Lower leg skin (tissue), 4 donors: ENCODE measurements around the gene DNAI4. TPM values are rescaled to one million over a fixed set of nuclear protein-coding genes. Genes with fewer than 3 reads are reported as not detected.
A peak's percentile ranks its signal among the peaks of the same experiment; 100 is the strongest.

Source experiments
- DNase-seq, 2 donors: peaks; one replicate each; pipeline ENCODE4 v3.0.0-alpha.2; 2019; ENCODE audit warnings: low spot score in 2 of 2
- H3K4me3 ChIP-seq: fragments of 200-600 bp; sonication (generic); 2 replicates; pipeline ENCODE4 v1.5.1; 2017; ENCODE audit warnings: mild to moderate bottlenecking, low read depth; ENCODE audit not compliant: poor library complexity, severe bottlenecking
- CTCF ChIP-seq, 3 donors: fragments of 450-650 bp; IDR thresholded peaks; one replicate each; pipeline ENCODE4 v1.5.1; 2016; ENCODE audit warnings: antibody characterized with exemption in 3 of 3, mild to moderate bottlenecking in 3 of 3, moderate library complexity in 2 of 3
- POLR2A ChIP-seq, 2 donors: fragments of 450-650 bp; IDR thresholded peaks; one replicate each; pipeline ENCODE4 v1.6.1; 2016 to 2017; ENCODE audit warnings: antibody characterized with exemption in 2 of 2, mild to moderate bottlenecking in 1 of 2, moderate library complexity in 1 of 2
- WGBS, 2 donors: methylation state at CpG; one replicate each; pipeline ENCODE4 v1.1.5; 2018; 5-methylcytosine and 5-hydroxymethylcytosine counted together
- intact Hi-C: fragments of 100-400 bp; cut with DNase I; formaldehyde crosslinking; loops from one replicate; pipeline ENCODE4 v1.15.0; 2023; ENCODE audit warnings: low total_unique reads
- total RNA-seq, 4 donors: library from RNA; depleted of rRNA; stranded (reverse); fragments of >200 nt; gene quantifications; one replicate each; pipeline ENCODE4 v1.1.0, GENCODE V29; 2016

The DNAI4 gene
- total RNA-seq, 4 donors from 2014 or later, result 1.5 to 3.8 (median 2.5) TPM

- WGBS, 2 donors, result 31 to 34% methylated on average over 4 of the region's 4 CpGs
- TF ChIP-seq CTCF (IDR thresholded peaks at IDR 0.05) (no peak), POLR2A (IDR thresholded peaks at IDR 0.05) (no peak)
- intact Hi-C loops, result no loop called here
- H3K4me3 ChIP-seq, result no peak overlapping the region
- no peak for DNase-seq
These were observed 6.9 kb upstream of the DNAI4 start for GRCh38 chr1:66931590-66931989.

- TF ChIP-seq POLR2A (IDR thresholded peaks at IDR 0.05), result no peak
- no peak for TF ChIP-seq CTCF (IDR thresholded peaks at IDR 0.05)
- WGBS, 2 donors, result 0 to 1% methylated on average over 6 of the region's 6 CpGs
- DNase-seq, result no peak
- H3K4me3 ChIP-seq, result peak overlapping the region; percentile 91
- intact Hi-C loops, result no loop called here
These were observed 6.1 kb upstream of the DNAI4 start for GRCh38 chr1:66930823-66931174.

GRCh38 chr1:66929999-66930822 lies 5.6 kb upstream of the DNAI4 start:
- WGBS, 2 donors, result 1% methylated on average over 46 to 49 of the region's 83 CpGs

GRCh38 chr1:66929691-66929998 lies 5.0 kb upstream of the DNAI4 start:
- 5 to 9% methylated on average over 9 of the region's 9 CpGs for WGBS, 2 donors
- intact Hi-C loops, result no loop called here
- TF ChIP-seq POLR2A (IDR thresholded peaks at IDR 0.05), result no peak
- H3K4me3 ChIP-seq, result peak overlapping the region; percentile 91
- no peak for DNase-seq

More at GRCh38 chr1:66929999-66930822, 5.6 kb upstream of the DNAI4 start:
- TF ChIP-seq CTCF (IDR thresholded peaks at IDR 0.05), result no peak
- peak in 1 of 2 donors; percentile 71 for TF ChIP-seq POLR2A (IDR thresholded peaks at IDR 0.05)
- intact Hi-C loops, result no loop called here
- peak; percentile 94 to 99 for DNase-seq
- H3K4me3 ChIP-seq, result peak overlapping the region; percentile 91

GRCh38 chr1:66929146-66929688 lies 4.6 kb upstream of the DNAI4 start:
- WGBS, 2 donors, result 29 to 33% methylated on average over 3 of the region's 3 CpGs
- DNase-seq, result no peak
- H3K4me3 ChIP-seq, result no peak overlapping the region
- intact Hi-C loops, result no loop called here
- TF ChIP-seq POLR2A (IDR thresholded peaks at IDR 0.05) (no peak), CTCF (IDR thresholded peaks at IDR 0.05) (no peak)

GRCh38 chr1:66927528-66927927 lies 2.9 kb upstream of the DNAI4 start:
- intact Hi-C loops, result no loop called here
- H3K4me3 ChIP-seq, result no peak overlapping the region
- no peak for DNase-seq
- no peak for TF ChIP-seq POLR2A (IDR thresholded peaks at IDR 0.05)
- no peak for TF ChIP-seq CTCF (IDR thresholded peaks at IDR 0.05)
